H9 (cell line): ENCODE measurements around the gene CAPN14. TPM values are rescaled to one million over a fixed set of nuclear protein-coding genes. Genes with fewer than 3 reads are reported as not detected.

ENCODE experiments used
- DNase-seq: peaks from one replicate; pipeline ENCODE4 v3.0.0-alpha.2; 2017
- H2AFZ ChIP-seq: one replicate; pipeline ENCODE4 v1.6.1; 2013; ENCODE audit warnings: mild to moderate bottlenecking, low read length, control low read depth, moderate library complexity
- H2AK5ac ChIP-seq: 2 replicates; pipeline ENCODE4 v1.6.1; 2013; ENCODE audit warnings: low read length, control low read depth, mixed read lengths; ENCODE audit not compliant: insufficient read length
- H2BK120ac ChIP-seq: one replicate; pipeline ENCODE4 v1.6.1; 2013; ENCODE audit warnings: low read depth, mild to moderate bottlenecking, low read length, control low read depth, inconsistent platforms; ENCODE audit not compliant: poor library complexity, severe bottlenecking
- H2BK12ac ChIP-seq: 2 replicates; pipeline ENCODE4 v1.6.1; 2013; ENCODE audit warnings: low read length, control low read depth, mixed read lengths, low read depth; ENCODE audit not compliant: insufficient read length
- H2BK15ac ChIP-seq: 2 replicates; pipeline ENCODE4 v1.6.1; 2013; ENCODE audit warnings: low read depth, low read length, control low read depth
- H2BK20ac ChIP-seq: one replicate; pipeline ENCODE4 v1.6.1; 2013; ENCODE audit warnings: low read depth, mild to moderate bottlenecking, low read length, control low read depth, inconsistent platforms; ENCODE audit not compliant: poor library complexity, severe bottlenecking
- H2BK5ac ChIP-seq: 2 replicates; pipeline ENCODE4 v1.6.1; 2013; ENCODE audit warnings: low read length, control low read depth, mixed read lengths; ENCODE audit not compliant: insufficient read length
- H3K14ac ChIP-seq: 2 replicates; pipeline ENCODE4 v1.6.1; 2013; ENCODE audit warnings: low read length, control low read depth; ENCODE audit not compliant: insufficient read depth
- H3K18ac ChIP-seq: 2 replicates; pipeline ENCODE4 v1.6.1; 2013; ENCODE audit warnings: low read depth, mild to moderate bottlenecking, mixed read lengths, low read length, control low read depth; ENCODE audit not compliant: insufficient read length
- H3K23ac ChIP-seq: 2 replicates; pipeline ENCODE4 v1.6.1; 2013; ENCODE audit warnings: low read length, control low read depth, mixed read lengths, low read depth; ENCODE audit not compliant: insufficient read length
- H3K23me2 ChIP-seq: 2 replicates; pipeline ENCODE4 v1.6.1; 2013; ENCODE audit warnings: low read depth, mild to moderate bottlenecking, mixed read lengths, low read length, control low read depth; ENCODE audit not compliant: insufficient read length, poor library complexity, severe bottlenecking
- H3K27ac ChIP-seq: 2 replicates; pipeline ENCODE4 v1.5.1; 2013; ENCODE audit warnings: low read length, control low read depth, mixed read lengths, low read depth; ENCODE audit not compliant: insufficient read length
- H3K27me3 ChIP-seq: 2 replicates; pipeline ENCODE4 v1.6.1; 2013; ENCODE audit warnings: low read length, control low read depth, inconsistent platforms; ENCODE audit not compliant: insufficient read depth
- H3K4ac ChIP-seq: 2 replicates; pipeline ENCODE4 v1.6.1; 2013; ENCODE audit warnings: low read depth, mild to moderate bottlenecking, control low read depth, inconsistent platforms, low read length, moderate library complexity
- H3K4me1 ChIP-seq: 2 replicates; pipeline ENCODE4 v1.6.1; 2013; ENCODE audit warnings: low read length, control low read depth, inconsistent platforms; ENCODE audit not compliant: insufficient read depth
- H3K4me2 ChIP-seq: 2 replicates; pipeline ENCODE4 v1.6.1; 2013; ENCODE audit warnings: low read length, control low read depth, mixed read lengths; ENCODE audit not compliant: insufficient read length, insufficient read depth
- H3K56ac ChIP-seq: 2 replicates; pipeline ENCODE4 v1.6.1; 2013; ENCODE audit warnings: low read depth, mild to moderate bottlenecking, mixed read lengths, low read length, control low read depth; ENCODE audit not compliant: insufficient read length
- H3K79me1 ChIP-seq: 2 replicates; pipeline ENCODE4 v1.6.1; 2013; ENCODE audit warnings: low read depth, mild to moderate bottlenecking, moderate library complexity, low read length, control low read depth, inconsistent platforms; ENCODE audit not compliant: insufficient read depth, poor library complexity, severe bottlenecking
- H3K79me2 ChIP-seq: 2 replicates; pipeline ENCODE4 v1.6.1; 2013; ENCODE audit warnings: low read length, control low read depth, inconsistent platforms; ENCODE audit not compliant: insufficient read depth
- H3K9ac ChIP-seq: 2 replicates; pipeline ENCODE4 v1.6.1; 2013; ENCODE audit warnings: low read length, control low read depth, mixed read lengths; ENCODE audit not compliant: insufficient read length; ENCODE audit errors: extremely low read depth
- H3K9me3 ChIP-seq: one replicate; pipeline ENCODE4 v1.6.1; 2013; ENCODE audit warnings: low read depth, low read length, inconsistent platforms; ENCODE audit not compliant: control insufficient read depth
- H3T11ph ChIP-seq: one replicate; pipeline ENCODE4 v1.6.1; 2013; ENCODE audit warnings: mild to moderate bottlenecking, low read length, control low read depth, inconsistent platforms
- H4K20me1 ChIP-seq: one replicate; pipeline ENCODE4 v1.6.1; 2013; ENCODE audit not compliant: control insufficient read depth, insufficient read length, insufficient read depth
- H4K5ac ChIP-seq: 2 replicates; pipeline ENCODE4 v1.6.1; 2013; ENCODE audit warnings: low read depth, mild to moderate bottlenecking, mixed read lengths, low read length, control low read depth; ENCODE audit not compliant: insufficient read length
- H4K8ac ChIP-seq: replicated peaks from 2 replicates; pipeline ENCODE4 v1.6.1; 2013; ENCODE audit warnings: low read length, control low read depth, mixed read lengths, low read depth; ENCODE audit not compliant: insufficient read length
- H4K91ac ChIP-seq: 2 replicates; pipeline ENCODE4 v1.6.1; 2013; ENCODE audit warnings: low read depth, mild to moderate bottlenecking, moderate library complexity, mixed read lengths, low read length, control low read depth; ENCODE audit not compliant: insufficient read length
- H3K27ac Mint-ChIP-seq, 3 experiments: 2 replicates in 2 of 3; 3 replicates in 1 of 3; pipeline ENCODE4 v1.8.0; 2020 to 2021; ENCODE audit warnings: mixed read lengths in 3 of 3, mild to moderate bottlenecking in 1 of 3, moderate library complexity in 1 of 3
- H3K27me3 Mint-ChIP-seq: 2 replicates; pipeline ENCODE4 v1.8.0; 2021; ENCODE audit warnings: low read depth, mild to moderate bottlenecking, moderate library complexity, mixed read lengths
- H3K36me3 Mint-ChIP-seq, 3 experiments: 2 replicates in 2 of 3; 3 replicates in 1 of 3; pipeline ENCODE4 v1.8.0; 2020 to 2021; ENCODE audit warnings: low read depth in 3 of 3, mixed read lengths in 3 of 3; ENCODE audit not compliant: insufficient read depth in 1 of 3
- H3K4me1 Mint-ChIP-seq, 2 experiments: 2 replicates each; pipeline ENCODE4 v1.8.0; 2020; ENCODE audit warnings: mixed read lengths in 2 of 2
- H3K4me3 Mint-ChIP-seq, 2 experiments: 2 replicates in 1 of 2; 3 replicates in 1 of 2; pipeline ENCODE4 v1.8.0; 2020 to 2021; ENCODE audit warnings: mild to moderate bottlenecking in 2 of 2, mixed read lengths in 2 of 2, moderate library complexity in 1 of 2
- H3K9me3 Mint-ChIP-seq, 2 experiments: 2 replicates in 1 of 2; 3 replicates in 1 of 2; pipeline ENCODE4 v1.8.0; 2020; ENCODE audit warnings: mild to moderate bottlenecking in 2 of 2, mixed read lengths in 2 of 2, moderate library complexity in 1 of 2
- CTCF ChIP-seq: fragments of 200-600 bp; sonication (generic); conservative IDR thresholded peaks from 3 replicates; pipeline ENCODE4 v1.8.0; 2021; ENCODE audit warnings: antibody characterized with exemption, mild to moderate bottlenecking
- WGBS: extraction: QIAGEN DNeasy Blood & Tissue Kit; methylation state at CpG from one replicate; pipeline ENCODE4 v1.1.7; 2013; ENCODE audit warnings: missing lambda C conversion rate, low lambda C conversion rate, mixed read lengths; ENCODE audit not compliant: insufficient read length; ENCODE audit errors: extremely low coverage; 5-methylcytosine and 5-hydroxymethylcytosine counted together
- total RNA-seq: library from RNA; stranded (reverse); gene quantifications from 2 replicates; pipeline ENCODE4 v1.2.1, GENCODE V29; 2021

Gene CAPN14
- total RNA-seq, 1 experiment from 2014 or later, result 0.09 TPM

- no peaks in the 10 kb centered on the region for H3K4me1 ChIP-seq
- Mint-ChIP-seq H3K36me3 (no peaks in the 10 kb centered on the region), H3K4me1 (peaks cover 4 to 8% of the 10 kb centered on the region in 2 experiments; a peak in 3 of 4 replicates), H3K27me3 (peaks cover 5% of the 10 kb centered on the region; the same call in 1 of the 2 replicates), H3K4me3 (no peak overlapping the region), H3K9me3 (no peaks in the 10 kb centered on the region), H3K27ac (no peak overlapping the region; a peak in 1 of 7 replicates)
- H2BK15ac ChIP-seq, result no peak overlapping the region
- no peak overlapping the region for H2BK20ac ChIP-seq
- H3T11ph ChIP-seq, result no peak overlapping the region
- no peak overlapping the region for H2BK5ac ChIP-seq
- no peaks in the 10 kb centered on the region for H3K23me2 ChIP-seq
- H3K4ac ChIP-seq, result no peak overlapping the region
- no peaks in the 10 kb centered on the region for H3K79me1 ChIP-seq
- no peak overlapping the region for H4K8ac ChIP-seq
- H3K18ac ChIP-seq, result no peak overlapping the region
- no peak overlapping the region for H3K14ac ChIP-seq
- H4K20me1 ChIP-seq, result no peaks in the 10 kb centered on the region
- WGBS, result no CpG with 5 or more reads among the region's 10 CpGs
- H3K4me2 ChIP-seq, result no peak overlapping the region
- DNase-seq, result peak; percentile 12
- no peak overlapping the region for H2BK12ac ChIP-seq
- H3K23ac ChIP-seq, result no peak overlapping the region
- H2AK5ac ChIP-seq, result no peak overlapping the region
- no peak overlapping the region for H2BK120ac ChIP-seq
- H4K91ac ChIP-seq, result no peak overlapping the region
- no peaks in the 10 kb centered on the region for H3K79me2 ChIP-seq
- H3K56ac ChIP-seq, result no peak overlapping the region
- H2AFZ ChIP-seq, result no peak overlapping the region
- no peak overlapping the region for H3K9ac ChIP-seq
- H3K9me3 ChIP-seq, result no peaks in the 10 kb centered on the region
- no peaks in the 10 kb centered on the region for H3K27me3 ChIP-seq
- no peak for TF ChIP-seq CTCF
- no peak overlapping the region for H4K5ac ChIP-seq
- no peak overlapping the region for H3K27ac ChIP-seq
These were observed 10.4 kb upstream of the CAPN14 start for GRCh38 chr2:31227711-31228125.
